GM12878 (cell line): Measurements from ENCODE around the gene BIN1. TPM values are rescaled to one million over a fixed set of nuclear protein-coding genes. Genes with fewer than 3 reads are reported as not detected.

Experiments used
- ATAC-seq: fragments of 200-7000 bp; cut with Tn5 transposase; 3 replicates; pipeline ENCODE4 v1.9.1; 2020; ENCODE audit warnings: mild to moderate bottlenecking, moderate library complexity
- BruUV-seq: library from RNA; stranded (reverse); fragments of 400-500 nt; replicated peaks from 2 replicates; lab custom pipeline; 2021; lab: Mats Ljungman, UMichigan
- CTCF ChIA-PET: fragments of 300-600 bp; sonication (Branson Sonifier 250); formaldehyde crosslinking; extraction: SDS; loops from one replicate; lab custom pipeline; 2021; ENCODE audit warnings: inconsistent platforms; lab: Yijun Ruan, JAX
- POLR2A ChIA-PET: fragments of 350-600 bp; formaldehyde crosslinking; extraction: SDS; loops from one replicate; lab custom pipeline; 2021; ENCODE audit warnings: inconsistent platforms; lab: Charles Lee
- RAD21 ChIA-PET: fragments of 300-600 bp; sonication (Branson Sonifier 250); formaldehyde crosslinking; loops from one replicate; lab custom pipeline; 2023; ENCODE audit warnings: antibody characterized with exemption; ENCODE audit not compliant: unreplicated experiment; lab: Charles Lee
- SMC1A ChIA-PET: fragments of 300-600 bp; sonication (Branson Sonifier 250); formaldehyde crosslinking; loops from one replicate; lab custom pipeline; 2023; ENCODE audit not compliant: unreplicated experiment, uncharacterized antibody; lab: Charles Lee
- DNase-seq: peaks from one replicate; pipeline ENCODE4 v3.0.0-alpha.2; 2011; ENCODE audit warnings: low read depth, low spot score
- FAIRE-seq: peaks from 3 replicates; lab custom pipeline; 2011; peaks lifted over from hg19 to GRCh38; lab: Jason Lieb, UNC
- H2AFZ ChIP-seq: 2 replicates; pipeline ENCODE4 v1.6.0; 2011; ENCODE audit warnings: low read depth, low read length, control low read depth; ENCODE audit not compliant: control insufficient read depth
- H3K27ac ChIP-seq: 2 replicates; pipeline ENCODE4 v1.5.1; 2011; ENCODE audit warnings: control low read depth; ENCODE audit not compliant: control insufficient read depth, insufficient read depth
- H3K27me3 ChIP-seq, 2 experiments: replicated peaks in 1 of 2; 2 replicates each; pipeline versions ENCODE4 v1.6.0 to v1.6.1; 2011; ENCODE audit warnings: low read length in 1 of 2; ENCODE audit not compliant: control insufficient read depth in 2 of 2, insufficient read depth in 2 of 2
- H3K36me3 ChIP-seq, 2 experiments: 2 replicates each; pipeline ENCODE4 v1.5.1; 2011; ENCODE audit warnings: low read length in 1 of 2; ENCODE audit not compliant: control insufficient read depth in 2 of 2, insufficient read depth in 2 of 2
- H3K4me1 ChIP-seq: 2 replicates; pipeline ENCODE4 v1.6.1; 2011; ENCODE audit warnings: mild to moderate bottlenecking, low read length, moderate library complexity, mixed read lengths; ENCODE audit not compliant: control insufficient read depth, insufficient read depth
- H3K4me2 ChIP-seq: 2 replicates; pipeline ENCODE4 v1.6.0; 2011; ENCODE audit warnings: control low read depth; ENCODE audit not compliant: control insufficient read depth, insufficient read depth
- H3K4me3 ChIP-seq: fragments of 200-600 bp; sonication (generic); 2 replicates; pipeline ENCODE4 v1.5.1; 2016
- H3K79me2 ChIP-seq: 2 replicates; pipeline ENCODE4 v1.6.0; 2011; ENCODE audit warnings: low read length; ENCODE audit not compliant: control insufficient read depth, insufficient read depth
- H3K9ac ChIP-seq: 2 replicates; pipeline ENCODE4 v1.8.0; 2011; ENCODE audit warnings: low read length, control low read depth, mixed read lengths; ENCODE audit not compliant: control insufficient read depth, insufficient read depth
- H3K9me3 ChIP-seq: replicated peaks from 3 replicates; pipeline ENCODE4 v1.5.1; 2011; ENCODE audit warnings: mild to moderate bottlenecking, low read length; ENCODE audit not compliant: control insufficient read depth, insufficient read depth
- H4K20me1 ChIP-seq: 2 replicates; pipeline ENCODE4 v1.6.0; 2011; ENCODE audit not compliant: control insufficient read depth, insufficient read depth
- ATF7 ChIP-seq: fragments of 450-650 bp; IDR thresholded peaks from 2 replicates; pipeline ENCODE4 v1.6.1; 2016; ENCODE audit warnings: low read depth, mild to moderate bottlenecking
- CEBPB ChIP-seq, 2 experiments: fragments of 150-350 bp in 1 of 2; IDR thresholded peaks; 2 replicates each; pipeline ENCODE4 v1.6.1; 2012 to 2014; ENCODE audit warnings: low read depth in 2 of 2, low read length in 2 of 2, borderline replicate concordance in 1 of 2, inconsistent platforms in 1 of 2
- HSF1 ChIP-seq: fragments of 150-350 bp; IDR thresholded peaks from 2 replicates; pipeline ENCODE4 v1.6.1; 2014; ENCODE audit warnings: mild to moderate bottlenecking, low read depth, low read length
- JUNB ChIP-seq: IDR thresholded peaks from 2 replicates; pipeline ENCODE4 v1.6.1; 2016; ENCODE audit warnings: antibody characterized with exemption, mild to moderate bottlenecking
- MLLT1 ChIP-seq: fragments of 450-650 bp; IDR thresholded peaks from 2 replicates; pipeline ENCODE4 v1.6.1; 2016; ENCODE audit warnings: mild to moderate bottlenecking
- NFYA ChIP-seq: IDR thresholded peaks from 2 replicates; pipeline ENCODE4 v1.6.1; 2011; ENCODE audit warnings: low read depth, mild to moderate bottlenecking, low read length, improper control_type of control experiment, borderline replicate concordance
- SMARCA5 ChIP-seq: fragments of 450-650 bp; IDR thresholded peaks from 2 replicates; pipeline ENCODE4 v1.6.1; 2017; ENCODE audit warnings: mild to moderate bottlenecking
- ZNF384 ChIP-seq: IDR thresholded peaks from 2 replicates; pipeline ENCODE4 v1.6.1; 2012; ENCODE audit warnings: low read depth, mild to moderate bottlenecking, low read length, improper control_type of control experiment, borderline replicate concordance
- WGBS: methylation state at CpG from one replicate; pipeline ENCODE4 v1.1.6; 2016; ENCODE audit warnings: low lambda C conversion rate; ENCODE audit not compliant: insufficient replicate concordance, insufficient coverage; ENCODE audit errors: missing lambda C conversion rate; 5-methylcytosine and 5-hydroxymethylcytosine counted together
- in situ Hi-C: fragments of 300-500 bp; cut with MboI; formaldehyde crosslinking; loops from 9 replicates; pipeline ENCODE4 v1.14.3; 2018; ENCODE audit warnings: mixed read lengths
- intact Hi-C: fragments of 100-400 bp; cut with micrococcal nuclease; formaldehyde crosslinking; loops from one replicate; pipeline ENCODE4 v1.14.2; 2022; ENCODE audit not compliant: unreplicated experiment
- polyA plus RNA-seq, 11 experiments: library from polyadenylated mRNA; depleted of rRNA in 4 of 11; unstranded in 6 of 11; stranded (reverse) in 5 of 11; fragments of >200 nt; fragmentation: Nextera tagmentation in 4 of 11; fragmentation: Illumina TruSeq in 1 of 11; extraction: Ambion mirVana in 4 of 11; extraction: Trizol in 1 of 11; gene quantifications; 1 replicate in 1 of 11; 2 replicates in 10 of 11; pipeline versions ENCODE4 v1.2.1 to v1.2.3, GENCODE V29; 2011 to 2016; ENCODE audit warnings: inconsistent platforms in 2 of 11, missing spikeins in 2 of 11, low read depth in 1 of 11
- total RNA-seq, 4 experiments: library from RNA; depleted of rRNA in 3 of 4; stranded (reverse); fragments of >200 nt in 3 of 4; fragmentation: Illumina TruSeq in 1 of 4; extraction: Trizol in 1 of 4; gene quantifications; 2 replicates each; pipeline versions ENCODE4 v1.2.1 to v1.2.3, GENCODE V29; 2013 to 2021

The BIN1 gene
- total and polyA plus RNA-seq, 10 of the 15 experiments (the other 5 are each of a cell fraction or from before 2014, with no cell fraction given), result 0.32 to 21.3 (median 11.2) TPM

- BruUV-seq, result no TSS peak
- H3K79me2 ChIP-seq, result no peaks in the 10 kb centered on the region
- intact Hi-C loops, result no loop called here
- H3K4me3 ChIP-seq, result no peak overlapping the region
- POLR2A ChIA-PET, result no interaction called here
- no peaks in the 10 kb centered on the region for H4K20me1 ChIP-seq
- SMC1A ChIA-PET, result interaction anchor here (0.6 to 1.8 kb wide), 3 partner anchors 9 to 62 kb away, joined by 3 to 6 read pairs (median 4); no protein-coding TSS in a partner anchor
- DNase-seq (no peak), FAIRE-seq (no peak), ATAC-seq (no peak)
- H3K9ac ChIP-seq, result no peak overlapping the region
- H3K4me1 ChIP-seq, result peaks cover 6% of the 10 kb centered on the region
- H3K27me3 ChIP-seq, result no peaks in the 10 kb centered on the region
- CTCF ChIA-PET, result interaction anchor here (1.4 to 1.6 kb wide), 2 partner anchors 10 to 43 kb away, joined by 3 to 5 read pairs; no protein-coding TSS in a partner anchor
- H3K27ac ChIP-seq, result no peak overlapping the region
- no peaks in the 10 kb centered on the region for H3K9me3 ChIP-seq
- RAD21 ChIA-PET, result no interaction called here
- no peak overlapping the region for H2AFZ ChIP-seq
- WGBS, result 68% methylated on average over 4 of the region's 4 CpGs
- TF ChIP-seq MLLT1, result no peak
- no peak for TF ChIP-seq ZNF384
- no peak for TF ChIP-seq JUNB
- no peak for TF ChIP-seq CEBPB (IDR thresholded peaks at IDR 0.05; ENCODE audit: borderline replicate concordance in 1 of 2, low read depth in 2 of 2, low read length in 2 of 2)
- no peak for TF ChIP-seq ATF7
- TF ChIP-seq HSF1, result no peak
- TF ChIP-seq NFYA, result no peak
- TF ChIP-seq SMARCA5, result no peak
- H3K4me2 ChIP-seq, result no peak overlapping the region
- no peaks in the 10 kb centered on the region for H3K36me3 ChIP-seq
- in situ Hi-C loops, result no loop called here
Observed at GRCh38 chr2:127130421-127130820, 23.5 kb upstream of the BIN1 start.
